ENCODE results near the gene HLA-DOA.

The HLA-DOA gene

DNA sequence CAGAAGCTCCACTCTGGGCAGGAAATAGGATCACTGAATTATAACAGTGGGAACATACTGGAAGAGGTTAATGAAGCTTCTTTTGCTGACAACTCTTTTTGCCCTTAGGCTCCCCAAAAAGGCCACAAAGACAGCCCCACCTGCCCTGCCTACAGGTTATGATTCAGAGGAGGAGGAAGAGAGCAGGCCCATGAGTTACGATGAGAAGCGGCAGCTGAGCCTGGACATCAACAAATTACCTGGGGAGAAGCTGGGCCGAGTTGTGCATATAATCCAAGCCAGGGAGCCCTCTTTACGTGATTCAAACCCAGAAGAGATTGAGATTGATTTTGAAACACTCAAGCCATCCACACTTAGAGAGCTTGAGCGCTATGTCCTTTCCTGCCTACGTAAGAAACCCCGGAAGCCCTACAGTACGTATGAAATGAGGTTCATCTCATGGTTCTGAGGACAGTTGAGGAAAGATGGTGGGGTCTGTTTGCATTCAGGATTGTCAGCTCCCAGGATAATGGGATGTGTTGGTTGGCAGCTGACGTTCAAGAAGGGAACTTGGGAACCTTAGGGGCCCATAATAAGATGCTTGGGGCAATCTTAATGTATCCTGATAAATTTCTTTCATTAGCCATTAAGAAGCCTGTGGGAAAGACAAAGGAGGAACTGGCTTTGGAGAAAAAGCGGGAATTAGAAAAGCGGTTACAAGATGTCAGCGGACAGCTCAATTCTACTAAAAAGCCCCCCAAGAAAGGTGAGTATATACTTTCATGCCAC is 29.5 kb downstream of the HLA-DOA start:
- H3K36me3 Mint-ChIP-seq (ENCODE audit: low read depth): peaks cover 74% of the 10 kb centered on the region
- no peak for DNase-seq (ENCODE audit: low spot score)
- H3K27ac Mint-ChIP-seq: no peak overlapping the region

DNA sequence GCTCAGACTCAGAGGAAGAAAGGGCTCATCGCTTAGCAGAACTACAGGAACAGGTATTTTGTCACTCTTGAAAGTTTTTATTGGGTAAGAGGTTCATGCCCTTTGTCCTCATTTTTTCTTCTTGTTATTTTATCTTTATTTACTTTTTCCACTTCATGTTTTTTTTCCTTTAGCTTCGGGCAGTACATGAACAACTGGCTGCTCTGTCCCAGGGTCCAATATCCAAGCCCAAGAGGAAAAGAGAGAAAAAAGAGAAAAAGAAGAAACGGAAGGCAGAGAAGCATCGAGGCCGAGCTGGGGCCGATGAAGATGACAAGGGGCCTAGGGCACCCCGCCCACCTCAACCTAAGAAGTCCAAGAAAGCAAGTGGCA is 31.5 kb downstream of the HLA-DOA start:
- H3K4me1 Mint-ChIP-seq (ENCODE audit: low read depth): peaks cover 35% of the 10 kb centered on the region
- no peaks in the 10 kb centered on the region for H3K27me3 Mint-ChIP-seq (ENCODE audit: low read depth)
- H3K27ac Mint-ChIP-seq: peak overlapping the region; percentile 46
- no peak for DNase-seq (ENCODE audit: low spot score)
- H3K4me3 Mint-ChIP-seq: peak overlapping the region; percentile 24
- H3K9me3 Mint-ChIP-seq: no peaks in the 10 kb centered on the region
- peaks cover 93% of the 10 kb centered on the region for H3K36me3 Mint-ChIP-seq (ENCODE audit: low read depth)

More for the DNA sequence above, 29.5 kb downstream of the HLA-DOA start:
- Mint-ChIP-seq H3K9me3 (no peaks in the 10 kb centered on the region), H3K4me1 (ENCODE audit: low read depth) (peaks cover 44% of the 10 kb centered on the region), H3K27me3 (ENCODE audit: low read depth) (no peaks in the 10 kb centered on the region), H3K4me3 (no peak overlapping the region)

DNA sequence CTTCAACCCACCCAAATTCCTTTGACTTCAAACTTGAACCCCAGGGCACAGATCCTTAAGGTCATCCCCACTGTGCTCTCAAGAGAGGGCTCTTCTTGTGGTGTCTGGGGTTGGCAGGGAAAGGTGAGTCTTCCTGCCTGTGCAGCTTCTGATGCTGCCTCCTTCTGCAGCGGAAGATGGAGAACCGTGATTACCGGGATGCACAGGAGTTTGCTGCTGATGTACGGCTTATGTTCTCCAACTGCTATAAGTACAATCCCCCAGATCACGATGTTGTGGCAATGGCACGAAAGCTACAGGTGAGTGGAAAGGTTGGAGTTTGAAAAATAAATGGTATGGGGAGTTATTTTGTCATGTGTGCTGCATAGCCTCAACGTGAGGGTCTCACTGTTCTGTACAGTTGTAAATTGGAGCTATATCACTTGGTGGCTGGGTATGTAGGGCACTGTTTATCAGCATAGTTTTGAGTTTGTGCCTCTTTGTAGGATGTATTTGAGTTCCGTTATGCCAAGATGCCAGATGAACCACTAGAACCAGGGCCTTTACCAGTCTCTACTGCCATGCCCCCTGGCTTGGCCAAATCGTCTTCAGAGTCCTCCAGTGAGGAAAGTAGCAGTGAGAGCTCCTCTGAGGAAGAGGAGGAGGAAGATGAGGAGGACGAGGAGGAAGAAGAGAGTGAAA is 32.0 kb downstream of the HLA-DOA start:
- Mint-ChIP-seq H3K4me1 (ENCODE audit: low read depth) (peaks cover 35% of the 10 kb centered on the region), H3K27me3 (ENCODE audit: low read depth) (no peaks in the 10 kb centered on the region), H3K36me3 (ENCODE audit: low read depth) (peaks cover 97% of the 10 kb centered on the region), H3K27ac (peak overlapping the region; percentile 46), H3K9me3 (no peaks in the 10 kb centered on the region), H3K4me3 (peak overlapping the region; percentile 24)
- DNase-seq (ENCODE audit: low spot score): no peak

DNA sequence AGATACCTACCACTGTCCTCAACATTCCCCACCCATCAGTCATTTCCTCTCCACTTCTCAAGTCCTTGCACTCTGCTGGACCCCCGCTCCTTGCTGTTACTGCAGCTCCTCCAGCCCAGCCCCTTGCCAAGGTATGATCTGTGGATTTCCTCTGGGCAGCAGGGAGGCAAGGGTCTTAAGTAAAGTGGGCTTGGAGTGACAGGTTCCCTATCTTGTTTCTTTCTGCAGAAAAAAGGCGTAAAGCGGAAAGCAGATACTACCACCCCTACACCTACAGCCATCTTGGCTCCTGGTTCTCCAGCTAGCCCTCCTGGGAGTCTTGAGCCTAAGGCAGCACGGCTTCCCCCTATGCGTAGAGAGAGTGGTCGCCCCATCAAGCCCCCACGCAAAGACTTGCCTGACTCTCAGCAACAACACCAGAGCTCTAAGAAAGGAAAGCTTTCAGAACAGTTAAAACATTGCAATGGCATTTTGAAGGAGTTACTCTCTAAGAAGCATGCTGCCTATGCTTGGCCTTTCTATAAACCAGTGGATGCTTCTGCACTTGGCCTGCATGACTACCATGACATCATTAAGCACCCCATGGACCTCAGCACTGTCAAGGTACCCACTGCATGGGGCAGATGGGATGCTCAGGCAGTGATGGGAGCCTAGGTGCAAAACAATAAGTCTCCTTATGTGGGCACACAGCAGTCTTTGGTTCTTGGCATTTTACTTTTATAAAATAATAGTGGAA is 32.9 kb downstream of the HLA-DOA start:
- no peaks in the 10 kb centered on the region for H3K9me3 Mint-ChIP-seq
- H3K4me3 Mint-ChIP-seq: peak overlapping the region; percentile 93
- no peaks in the 10 kb centered on the region for H3K27me3 Mint-ChIP-seq (ENCODE audit: low read depth)
- H3K4me1 Mint-ChIP-seq (ENCODE audit: low read depth): peaks cover 32% of the 10 kb centered on the region
- peak overlapping the region; percentile 45 for H3K27ac Mint-ChIP-seq
- H3K36me3 Mint-ChIP-seq (ENCODE audit: low read depth): peaks cover 95% of the 10 kb centered on the region
- no peak for DNase-seq (ENCODE audit: low spot score)

DNA sequence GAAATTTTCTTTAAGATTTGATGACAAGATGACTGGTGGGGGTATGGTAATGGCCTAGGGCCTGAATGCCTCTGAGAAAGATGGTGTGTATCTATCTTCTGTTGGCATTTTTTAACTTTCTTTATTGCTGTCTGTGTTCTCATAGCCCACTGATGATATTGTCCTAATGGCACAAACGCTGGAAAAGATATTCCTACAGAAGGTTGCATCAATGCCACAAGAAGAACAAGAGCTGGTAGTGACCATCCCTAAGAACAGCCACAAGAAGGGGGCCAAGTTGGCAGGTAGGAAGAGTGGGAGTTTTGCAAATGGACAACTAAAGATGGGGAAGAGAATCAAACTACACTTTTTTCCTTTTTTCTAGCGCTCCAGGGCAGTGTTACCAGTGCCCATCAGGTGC is 33.5 kb downstream of the HLA-DOA start:
- no peak for DNase-seq (ENCODE audit: low spot score)
- Mint-ChIP-seq H3K9me3 (no peaks in the 10 kb centered on the region), H3K27ac (peak overlapping the region; percentile 10), H3K4me1 (ENCODE audit: low read depth) (peaks cover 32% of the 10 kb centered on the region), H3K36me3 (ENCODE audit: low read depth) (peaks cover 96% of the 10 kb centered on the region), H3K27me3 (ENCODE audit: low read depth) (no peaks in the 10 kb centered on the region), H3K4me3 (peak overlapping the region; percentile 93)

DNA sequence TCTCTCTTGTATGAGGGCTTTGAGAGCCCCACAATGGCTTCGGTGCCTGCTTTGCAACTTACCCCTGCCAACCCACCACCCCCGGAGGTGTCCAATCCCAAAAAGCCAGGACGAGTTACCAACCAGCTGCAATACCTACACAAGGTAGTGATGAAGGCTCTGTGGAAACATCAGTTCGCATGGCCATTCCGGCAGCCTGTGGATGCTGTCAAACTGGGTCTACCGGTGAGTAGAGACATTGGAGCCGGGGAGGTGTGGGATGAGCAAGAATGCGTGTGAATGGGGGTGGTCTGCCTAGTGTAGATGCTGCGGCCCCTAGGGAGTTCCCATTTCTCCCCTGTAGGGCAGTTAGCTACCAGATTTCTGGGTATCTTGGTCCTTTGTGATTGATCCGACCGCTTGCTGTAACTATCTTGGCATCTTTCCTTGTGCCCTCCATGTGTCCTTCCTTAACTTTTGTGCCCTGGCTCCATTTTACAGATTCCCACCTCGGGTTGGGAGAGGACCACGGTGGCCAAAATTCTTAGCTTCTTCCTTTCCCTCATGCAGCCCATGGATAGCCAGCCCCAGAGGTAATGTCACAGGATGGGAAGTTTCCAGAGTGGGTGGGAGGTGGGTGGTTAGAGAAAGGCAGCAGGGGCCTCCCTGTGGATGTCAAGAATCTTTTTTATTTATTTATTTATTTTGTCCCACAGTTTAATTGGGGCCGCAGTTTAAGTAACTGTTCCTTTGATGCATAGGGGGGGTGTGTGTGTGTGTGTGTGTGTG is 34.7 kb downstream of the HLA-DOA start:
- Mint-ChIP-seq H3K4me1 (ENCODE audit: low read depth) (peaks cover 30% of the 10 kb centered on the region), H3K27ac (peak overlapping the region; percentile 4), H3K9me3 (no peaks in the 10 kb centered on the region), H3K4me3 (peak overlapping the region; percentile 93), H3K36me3 (ENCODE audit: low read depth) (peaks cover 94% of the 10 kb centered on the region), H3K27me3 (ENCODE audit: low read depth) (no peaks in the 10 kb centered on the region)
- no peak for DNase-seq (ENCODE audit: low spot score)

DNA sequence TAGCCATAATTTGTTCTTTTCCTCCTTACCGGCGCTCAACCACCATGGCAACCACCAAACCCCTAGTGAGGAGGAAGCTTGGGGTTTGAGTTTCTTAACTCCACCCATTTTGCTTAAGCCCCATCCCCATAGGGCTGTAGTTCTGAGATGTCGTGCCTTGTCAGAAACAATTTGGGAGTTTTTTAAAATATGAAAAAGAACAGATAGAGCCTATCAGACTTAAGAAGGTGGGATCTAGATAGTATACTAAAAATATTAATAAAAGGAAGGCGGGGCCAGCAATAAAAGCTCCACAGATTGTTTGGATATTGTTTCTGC is 35.4 kb downstream of the HLA-DOA start:
- Mint-ChIP-seq H3K36me3 (ENCODE audit: low read depth) (peaks cover 90% of the 10 kb centered on the region), H3K4me1 (ENCODE audit: low read depth) (peaks cover 29% of the 10 kb centered on the region), H3K27ac (peak overlapping the region; percentile 99), H3K4me3 (peak overlapping the region; percentile 93), H3K27me3 (ENCODE audit: low read depth) (no peaks in the 10 kb centered on the region), H3K9me3 (no peaks in the 10 kb centered on the region)
- DNase-seq (ENCODE audit: low spot score): no peak

DNA sequence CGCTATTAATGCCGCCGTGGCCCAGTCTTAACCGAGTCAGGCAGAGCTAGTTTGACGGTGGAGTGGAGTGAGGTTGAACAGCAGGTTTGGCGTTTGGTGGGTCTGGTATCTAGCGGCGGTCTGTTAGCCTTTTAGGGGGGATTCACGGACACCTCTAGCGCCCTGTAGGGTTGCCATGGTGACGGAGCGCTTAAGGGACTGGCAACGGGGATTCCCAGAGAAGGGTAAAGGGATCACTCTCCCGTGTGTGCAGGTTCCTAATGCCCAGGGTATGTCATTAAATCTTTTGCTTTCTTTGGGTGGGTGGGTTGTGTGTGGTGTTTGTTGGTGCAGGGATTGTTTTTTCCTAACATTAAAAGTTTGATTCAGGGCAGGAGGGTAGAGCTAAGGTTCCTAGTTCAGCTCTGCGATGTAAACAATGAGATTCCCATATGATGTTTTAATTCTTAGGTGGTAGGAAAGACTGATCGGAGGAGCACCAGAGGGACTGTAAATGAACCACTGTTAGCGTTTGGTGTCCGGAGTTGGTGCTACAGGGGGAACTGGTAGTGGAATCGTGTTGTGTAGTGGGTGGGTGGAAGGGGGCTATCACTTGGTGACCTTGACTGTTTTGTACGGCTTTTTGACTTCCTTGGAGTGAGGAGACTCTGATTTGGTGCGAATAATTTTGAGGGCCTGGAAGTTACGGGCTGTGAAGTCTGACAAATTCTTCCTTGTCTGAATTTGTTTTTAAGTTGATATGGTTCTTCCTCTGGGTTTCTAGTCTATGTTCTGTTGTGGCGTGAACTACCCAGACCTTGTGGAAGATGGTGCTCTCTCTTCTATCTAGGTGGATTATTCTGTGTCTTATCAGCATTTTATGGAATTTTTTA is 36.0 kb downstream of the HLA-DOA start:
- H3K27ac Mint-ChIP-seq: peak overlapping the region; percentile 99
- no peaks in the 10 kb centered on the region for H3K27me3 Mint-ChIP-seq (ENCODE audit: low read depth)
- peak overlapping the region; percentile 93 for H3K4me3 Mint-ChIP-seq
- H3K36me3 Mint-ChIP-seq (ENCODE audit: low read depth): peaks cover 84% of the 10 kb centered on the region
- peak; percentile 47 for DNase-seq (ENCODE audit: low spot score)
- H3K4me1 Mint-ChIP-seq (ENCODE audit: low read depth): peaks cover 29% of the 10 kb centered on the region
- no peaks in the 10 kb centered on the region for H3K9me3 Mint-ChIP-seq

DNA sequence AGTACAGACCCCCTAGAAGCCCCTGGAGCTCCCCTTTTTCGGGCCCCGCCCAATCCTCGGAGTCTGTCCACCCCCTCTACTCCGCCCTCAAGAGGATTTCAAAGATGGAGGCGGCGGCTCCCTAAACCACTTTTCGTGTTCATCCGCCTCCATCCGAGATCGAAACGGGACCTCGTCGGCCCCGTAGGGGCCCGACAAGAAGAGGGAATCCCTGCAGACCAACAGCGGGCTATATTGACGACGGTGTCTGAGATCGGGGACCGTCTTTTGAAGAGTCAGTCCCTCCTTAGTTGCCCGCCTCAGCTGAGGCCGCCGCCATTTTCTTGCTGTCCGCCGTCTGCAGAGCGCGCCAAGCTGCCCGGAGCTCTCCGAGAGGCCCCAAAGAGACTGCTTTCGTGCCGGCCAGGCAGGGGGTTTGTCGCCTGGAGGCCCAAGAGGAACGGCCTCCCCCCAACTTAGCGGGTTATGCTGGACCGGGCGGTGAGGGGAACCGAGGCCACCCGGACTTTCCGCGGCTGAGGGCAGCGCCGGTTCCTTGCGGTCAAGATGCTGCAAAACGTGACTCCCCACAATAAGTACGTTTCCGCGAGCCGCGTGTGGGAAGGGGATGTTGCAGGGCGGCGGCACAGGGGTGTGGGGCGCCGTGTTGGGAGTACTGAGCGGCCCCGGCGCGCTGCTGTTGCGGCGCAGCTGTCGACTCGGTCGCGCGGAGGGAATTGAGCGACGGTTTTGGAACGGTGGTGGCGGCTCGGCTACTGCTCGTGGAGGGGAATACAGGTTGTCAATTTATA is 36.8 kb downstream of the HLA-DOA start:
- Mint-ChIP-seq H3K27ac (peak overlapping the region; percentile 99), H3K36me3 (ENCODE audit: low read depth) (peaks cover 76% of the 10 kb centered on the region), H3K9me3 (no peaks in the 10 kb centered on the region), H3K4me3 (peak overlapping the region; percentile 93), H3K27me3 (ENCODE audit: low read depth) (no peaks in the 10 kb centered on the region), H3K4me1 (ENCODE audit: low read depth) (peaks cover 26% of the 10 kb centered on the region)
- DNase-seq (ENCODE audit: low spot score): peak; percentile 62

DNA sequence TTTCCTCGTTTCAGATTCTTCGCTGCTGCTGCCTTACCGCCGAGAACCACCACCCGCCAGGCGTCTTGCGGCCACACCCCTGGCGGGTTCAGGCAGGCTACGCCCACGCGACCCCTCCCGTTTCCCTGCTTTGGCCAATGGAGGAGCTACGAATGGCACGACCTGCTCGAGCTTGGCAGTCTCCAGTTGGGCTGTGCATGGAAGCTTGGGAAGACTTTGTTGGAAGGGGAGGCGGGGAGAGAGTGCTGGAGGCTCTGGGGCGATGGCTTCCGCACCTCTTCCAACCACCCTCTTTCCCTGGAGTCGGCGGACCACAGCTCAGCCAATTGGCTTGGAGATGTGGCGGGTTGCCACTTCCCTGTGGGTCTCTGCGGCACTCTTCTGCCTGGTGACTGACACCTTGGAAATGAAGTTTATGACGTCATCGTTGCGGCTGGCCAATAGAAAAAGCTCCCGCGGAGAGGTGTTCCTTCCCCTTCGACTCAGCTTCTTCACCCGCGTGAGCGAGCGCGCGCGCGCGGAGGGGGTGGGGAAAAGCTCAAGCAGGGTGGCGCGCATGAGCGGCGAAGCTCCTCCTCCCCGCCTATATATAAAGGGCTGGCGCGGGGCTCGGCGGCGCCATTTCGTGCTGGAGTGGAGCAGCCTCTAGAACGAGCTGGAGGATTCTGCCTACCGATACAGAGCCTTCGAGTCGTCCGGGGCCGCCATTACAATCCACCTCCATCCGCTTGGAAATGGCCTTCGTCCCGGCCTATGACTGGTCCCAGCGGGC is 37.6 kb downstream of the HLA-DOA start:
- Mint-ChIP-seq H3K27ac (peak overlapping the region; percentile 99), H3K4me1 (ENCODE audit: low read depth) (peaks cover 26% of the 10 kb centered on the region), H3K36me3 (ENCODE audit: low read depth) (peaks cover 68% of the 10 kb centered on the region), H3K4me3 (peak overlapping the region; percentile 93), H3K27me3 (ENCODE audit: low read depth) (no peaks in the 10 kb centered on the region), H3K9me3 (no peaks in the 10 kb centered on the region)
- peak; percentile 99 for DNase-seq (ENCODE audit: low spot score)

DNA sequence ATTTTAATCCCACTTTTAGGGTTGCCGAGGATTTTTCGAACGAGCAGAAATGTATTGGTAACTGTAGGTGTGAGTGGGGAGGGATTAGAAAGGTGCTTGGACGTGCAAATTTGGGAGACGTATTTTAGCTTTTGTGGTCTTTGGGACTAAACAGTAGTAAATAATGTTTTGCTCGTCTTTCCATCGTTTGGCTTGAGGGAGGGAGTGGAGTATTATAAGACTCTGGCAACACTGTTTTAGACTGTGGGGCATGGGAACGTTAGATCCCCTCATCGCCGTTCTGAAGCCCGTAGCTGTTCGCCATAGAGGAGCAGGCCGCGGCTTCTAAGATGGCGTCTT is 38.2 kb downstream of the HLA-DOA start:
- H3K4me1 Mint-ChIP-seq (ENCODE audit: low read depth): peaks cover 23% of the 10 kb centered on the region
- H3K27me3 Mint-ChIP-seq (ENCODE audit: low read depth): no peaks in the 10 kb centered on the region
- no peaks in the 10 kb centered on the region for H3K9me3 Mint-ChIP-seq
- H3K27ac Mint-ChIP-seq: peak overlapping the region; percentile 99
- H3K4me3 Mint-ChIP-seq: peak overlapping the region; percentile 93
- peaks cover 62% of the 10 kb centered on the region for H3K36me3 Mint-ChIP-seq (ENCODE audit: low read depth)
- DNase-seq (ENCODE audit: low spot score): no peak
